ENCODE measurements around the gene CERCAM. TPM values are rescaled to one million over a fixed set of nuclear protein-coding genes. Genes with fewer than 3 reads are reported as not detected.

Gene CERCAM
- total and polyA plus RNA-seq, 7 donors: 4.2 to 28.5 (median 18.2) TPM

GRCh38 chr9:128397831-128398230, 22.8 kb upstream of the CERCAM start:
- intact Hi-C loops (cut with DNase I): no loop called here
- peaks cover 0 to 27% (median 0%) of the 10 kb centered on the region in 3 donors for H3K27me3 ChIP-seq
- H3K9me3 ChIP-seq: no peaks in the 10 kb centered on the region
- no peak for DNase-seq
- 60 to 73% methylated on average over 7 of the region's 7 CpGs for WGBS, 2 donors
- H3K36me3 ChIP-seq: peaks cover 0 to 2% (median under 1%) of the 10 kb centered on the region in 4 donors
- no peak for TF ChIP-seq POLR2AphosphoS5 (IDR thresholded peaks at IDR 0.05)
- no peak for TF ChIP-seq CTCF (IDR thresholded peaks at IDR 0.05)
- peaks cover 0 to 7% (median 2%) of the 10 kb centered on the region in 4 donors for H3K4me1 ChIP-seq
- no peak overlapping the region for H3K4me3 ChIP-seq
- peak overlapping the region in 1 of 4 donors; percentile 27 for H3K27ac ChIP-seq

GRCh38 chr9:128399861-128400260, 20.8 kb upstream of the CERCAM start:
- H3K4me1 ChIP-seq: peaks cover 0 to 7% (median 2%) of the 10 kb centered on the region in 4 donors
- H3K27me3 ChIP-seq: peaks cover 0 to 28% (median 0%) of the 10 kb centered on the region in 3 donors
- no peak for DNase-seq
- H3K36me3 ChIP-seq: no peaks in the 10 kb centered on the region
- no peak overlapping the region for H3K4me3 ChIP-seq
- H3K27ac ChIP-seq: no peak overlapping the region
- H3K9me3 ChIP-seq: no peaks in the 10 kb centered on the region
- TF ChIP-seq CTCF (IDR thresholded peaks at IDR 0.05) (no peak), POLR2AphosphoS5 (IDR thresholded peaks at IDR 0.05) (no peak), POLR2A (IDR thresholded peaks at IDR 0.05) (no peak), EP300 (IDR thresholded peaks at IDR 0.05) (no peak)
- WGBS, 2 donors: 48 to 66% methylated on average over 3 of the region's 3 CpGs
- intact Hi-C loops (cut with DNase I): no loop called here

- H3K27me3 ChIP-seq: peaks cover 0 to 37% (median 0%) of the 10 kb centered on the region in 3 donors
Measured at GRCh38 chr9:128404560-128404959, 16.1 kb upstream of the CERCAM start.

GRCh38 chr9:128405077-128405779, 15.4 kb upstream of the CERCAM start:
- H3K27me3 ChIP-seq: peaks cover 0 to 37% (median 0%) of the 10 kb centered on the region in 3 donors
- intact Hi-C loops (cut with DNase I): no loop called here
- H3K27ac ChIP-seq: no peak overlapping the region
- no peaks in the 10 kb centered on the region for H3K4me1 ChIP-seq
- no peak for DNase-seq
- H3K9me3 ChIP-seq: no peaks in the 10 kb centered on the region
- WGBS, 2 donors: 60 to 68% methylated on average over 20 of the region's 20 CpGs
- H3K36me3 ChIP-seq: no peaks in the 10 kb centered on the region
- no peak overlapping the region for H3K4me3 ChIP-seq
- TF ChIP-seq EP300 (IDR thresholded peaks at IDR 0.05) (no peak), POLR2A (IDR thresholded peaks at IDR 0.05) (no peak), POLR2AphosphoS5 (IDR thresholded peaks at IDR 0.05) (no peak)

More at GRCh38 chr9:128404560-128404959, 16.1 kb upstream of the CERCAM start:
- no peak overlapping the region for H3K4me3 ChIP-seq
- no peak for DNase-seq
- H3K36me3 ChIP-seq: no peaks in the 10 kb centered on the region
- no peaks in the 10 kb centered on the region for H3K4me1 ChIP-seq
- H3K27ac ChIP-seq: no peak overlapping the region
- H3K9me3 ChIP-seq: no peaks in the 10 kb centered on the region
- 81 to 85% methylated on average over 5 of the region's 5 CpGs for WGBS, 2 donors
- intact Hi-C loops (cut with DNase I): no loop called here
- TF ChIP-seq POLR2AphosphoS5 (IDR thresholded peaks at IDR 0.05) (no peak), EP300 (IDR thresholded peaks at IDR 0.05) (no peak), CTCF (IDR thresholded peaks at IDR 0.05) (no peak), POLR2A (IDR thresholded peaks at IDR 0.05) (no peak)

GRCh38 chr9:128405780-128406171, 14.9 kb upstream of the CERCAM start:
- no peak overlapping the region for H3K4me3 ChIP-seq
- H3K36me3 ChIP-seq: no peaks in the 10 kb centered on the region
- peaks cover 0 to 37% (median 0%) of the 10 kb centered on the region in 3 donors for H3K27me3 ChIP-seq
- TF ChIP-seq EP300 (IDR thresholded peaks at IDR 0.05) (no peak), POLR2A (IDR thresholded peaks at IDR 0.05) (no peak), CTCF (IDR thresholded peaks at IDR 0.05) (no peak), POLR2AphosphoS5 (IDR thresholded peaks at IDR 0.05) (no peak)
- no peaks in the 10 kb centered on the region for H3K9me3 ChIP-seq
- 57 to 76% methylated on average over 7 of the region's 7 CpGs for WGBS, 2 donors
- no peaks in the 10 kb centered on the region for H3K4me1 ChIP-seq
- no peak for DNase-seq
- intact Hi-C loops (cut with DNase I): no loop called here
- H3K27ac ChIP-seq: no peak overlapping the region

Data from sigmoid colon (tissue), 7 donors.